HepG2 (cell line): ENCODE data around the gene BAHCC1. TPM values are rescaled to one million over a fixed set of nuclear protein-coding genes. Genes with fewer than 3 reads are reported as not detected.

Experiments used
- ARID2 ChIP-seq: sonication (generic); formaldehyde crosslinking; IDR thresholded peaks from 2 replicates; pipeline ENCODE4 v1.8.1; 2022; ENCODE audit warnings: mild to moderate bottlenecking, missing genetic modification reagents, borderline replicate concordance
- ATF7-NPFF ChIP-seq: sonication (generic); formaldehyde crosslinking; IDR thresholded peaks from 2 replicates; pipeline ENCODE4 v1.8.1; 2023; ENCODE audit warnings: mild to moderate bottlenecking, low read depth, missing genetic modification reagents, moderate library complexity
- BRD4 ChIP-seq: sonication (generic); formaldehyde crosslinking; IDR thresholded peaks from 2 replicates; pipeline ENCODE4 v1.4.0; 2020; ENCODE audit warnings: missing genetic modification reagents
- FOSL2 ChIP-seq: sonication (generic); formaldehyde crosslinking; IDR thresholded peaks from 2 replicates; pipeline ENCODE4 v1.4.0; 2020; ENCODE audit warnings: missing genetic modification reagents
- JUND ChIP-seq: sonication (generic); formaldehyde crosslinking; IDR thresholded peaks from 2 replicates; pipeline ENCODE4 v1.8.0; 2022; ENCODE audit warnings: mild to moderate bottlenecking, missing genetic modification reagents
- MXD4 ChIP-seq: IDR thresholded peaks from 2 replicates; pipeline ENCODE4 v1.6.1; 2016; ENCODE audit warnings: mild to moderate bottlenecking, missing biosample characterization, missing genetic modification reagents
- PRMT3 ChIP-seq: sonication (generic); formaldehyde crosslinking; IDR thresholded peaks from 2 replicates; pipeline ENCODE4 v1.8.1; 2022; ENCODE audit warnings: low read depth, mild to moderate bottlenecking, moderate library complexity, missing genetic modification reagents, borderline replicate concordance
- RNF2 ChIP-seq: fragments of 450-650 bp; conservative IDR thresholded peaks from 2 replicates; pipeline ENCODE4 v1.6.1; 2016; ENCODE audit warnings: low read depth
- TBL1XR1 ChIP-seq: fragments of 150-350 bp; IDR thresholded peaks from 2 replicates; pipeline ENCODE4 v1.6.1; 2014; ENCODE audit warnings: borderline replicate concordance, low read length; ENCODE audit not compliant: partially characterized antibody
- ZBTB4 ChIP-seq: sonication (generic); formaldehyde crosslinking; IDR thresholded peaks from 2 replicates; pipeline ENCODE4 v1.4.0; 2020; ENCODE audit warnings: missing genetic modification reagents, mild to moderate bottlenecking, borderline replicate concordance
- ZBTB42 ChIP-seq: sonication (generic); formaldehyde crosslinking; IDR thresholded peaks from 2 replicates; pipeline ENCODE4 v1.5.0; 2020; ENCODE audit warnings: mild to moderate bottlenecking, missing genetic modification reagents
- ZFP36L2 ChIP-seq: sonication (generic); formaldehyde crosslinking; IDR thresholded peaks from 2 replicates; pipeline ENCODE4 v1.4.0; 2020; ENCODE audit warnings: missing genetic modification reagents
- ZNF563 ChIP-seq: sonication (generic); formaldehyde crosslinking; IDR thresholded peaks from 2 replicates; pipeline ENCODE4 v1.8.0; 2022; ENCODE audit warnings: mild to moderate bottlenecking, moderate library complexity, missing genetic modification reagents
- polyA plus RNA-seq, 8 experiments: library from polyadenylated mRNA; depleted of rRNA in 3 of 8; stranded (reverse) in 7 of 8; unstranded in 1 of 8; fragments of >200 nt; fragmentation: Illumina TruSeq in 4 of 8; extraction: Trizol in 4 of 8; gene quantifications; 2 replicates each; pipeline versions ENCODE4 v1.2.1 to v1.2.3, GENCODE V29; 2011 to 2016; ENCODE audit warnings: low read depth in 4 of 8, missing spikeins in 1 of 8, mixed read lengths in 1 of 8; ENCODE audit not compliant: insufficient read depth in 1 of 8
- total RNA-seq, 5 experiments: library from RNA; depleted of rRNA; stranded (reverse); fragments of >200 nt; fragmentation: Illumina TruSeq; extraction: Trizol; gene quantifications; 2 replicates each; pipeline ENCODE4 v1.2.3, GENCODE V29; 2016; ENCODE audit warnings: low read depth in 1 of 5
- TF ChIP-seq, protein P1 (sequence below): sonication (generic); formaldehyde crosslinking; IDR thresholded peaks from one replicate; pipeline ENCODE4 v1.5.1; 2020; ENCODE audit warnings: mild to moderate bottlenecking, missing genetic modification reagents; ENCODE audit errors: not compliant biosample characterization
- TF ChIP-seq, protein P2 (sequence below): sonication (generic); formaldehyde crosslinking; IDR thresholded peaks from 2 replicates; pipeline ENCODE4 v1.8.0; 2022; ENCODE audit warnings: missing genetic modification reagents, low read depth, mild to moderate bottlenecking, borderline replicate concordance
- TF ChIP-seq, protein P3 (sequence below): sonication (generic); formaldehyde crosslinking; IDR thresholded peaks from 2 replicates; pipeline ENCODE4 v1.4.0; 2020; ENCODE audit warnings: mild to moderate bottlenecking, low read depth, missing genetic modification reagents

Gene BAHCC1
- total and polyA plus RNA-seq, 2 of the 13 experiments (the other 11 are each of a cell fraction or from before 2014, with no cell fraction given), result 1.4 to 1.7 TPM

GRCh38 chr17:81346908-81347349 lies 48.3 kb upstream of the BAHCC1 start (continued):
- TF ChIP-seq, protein P1, sequence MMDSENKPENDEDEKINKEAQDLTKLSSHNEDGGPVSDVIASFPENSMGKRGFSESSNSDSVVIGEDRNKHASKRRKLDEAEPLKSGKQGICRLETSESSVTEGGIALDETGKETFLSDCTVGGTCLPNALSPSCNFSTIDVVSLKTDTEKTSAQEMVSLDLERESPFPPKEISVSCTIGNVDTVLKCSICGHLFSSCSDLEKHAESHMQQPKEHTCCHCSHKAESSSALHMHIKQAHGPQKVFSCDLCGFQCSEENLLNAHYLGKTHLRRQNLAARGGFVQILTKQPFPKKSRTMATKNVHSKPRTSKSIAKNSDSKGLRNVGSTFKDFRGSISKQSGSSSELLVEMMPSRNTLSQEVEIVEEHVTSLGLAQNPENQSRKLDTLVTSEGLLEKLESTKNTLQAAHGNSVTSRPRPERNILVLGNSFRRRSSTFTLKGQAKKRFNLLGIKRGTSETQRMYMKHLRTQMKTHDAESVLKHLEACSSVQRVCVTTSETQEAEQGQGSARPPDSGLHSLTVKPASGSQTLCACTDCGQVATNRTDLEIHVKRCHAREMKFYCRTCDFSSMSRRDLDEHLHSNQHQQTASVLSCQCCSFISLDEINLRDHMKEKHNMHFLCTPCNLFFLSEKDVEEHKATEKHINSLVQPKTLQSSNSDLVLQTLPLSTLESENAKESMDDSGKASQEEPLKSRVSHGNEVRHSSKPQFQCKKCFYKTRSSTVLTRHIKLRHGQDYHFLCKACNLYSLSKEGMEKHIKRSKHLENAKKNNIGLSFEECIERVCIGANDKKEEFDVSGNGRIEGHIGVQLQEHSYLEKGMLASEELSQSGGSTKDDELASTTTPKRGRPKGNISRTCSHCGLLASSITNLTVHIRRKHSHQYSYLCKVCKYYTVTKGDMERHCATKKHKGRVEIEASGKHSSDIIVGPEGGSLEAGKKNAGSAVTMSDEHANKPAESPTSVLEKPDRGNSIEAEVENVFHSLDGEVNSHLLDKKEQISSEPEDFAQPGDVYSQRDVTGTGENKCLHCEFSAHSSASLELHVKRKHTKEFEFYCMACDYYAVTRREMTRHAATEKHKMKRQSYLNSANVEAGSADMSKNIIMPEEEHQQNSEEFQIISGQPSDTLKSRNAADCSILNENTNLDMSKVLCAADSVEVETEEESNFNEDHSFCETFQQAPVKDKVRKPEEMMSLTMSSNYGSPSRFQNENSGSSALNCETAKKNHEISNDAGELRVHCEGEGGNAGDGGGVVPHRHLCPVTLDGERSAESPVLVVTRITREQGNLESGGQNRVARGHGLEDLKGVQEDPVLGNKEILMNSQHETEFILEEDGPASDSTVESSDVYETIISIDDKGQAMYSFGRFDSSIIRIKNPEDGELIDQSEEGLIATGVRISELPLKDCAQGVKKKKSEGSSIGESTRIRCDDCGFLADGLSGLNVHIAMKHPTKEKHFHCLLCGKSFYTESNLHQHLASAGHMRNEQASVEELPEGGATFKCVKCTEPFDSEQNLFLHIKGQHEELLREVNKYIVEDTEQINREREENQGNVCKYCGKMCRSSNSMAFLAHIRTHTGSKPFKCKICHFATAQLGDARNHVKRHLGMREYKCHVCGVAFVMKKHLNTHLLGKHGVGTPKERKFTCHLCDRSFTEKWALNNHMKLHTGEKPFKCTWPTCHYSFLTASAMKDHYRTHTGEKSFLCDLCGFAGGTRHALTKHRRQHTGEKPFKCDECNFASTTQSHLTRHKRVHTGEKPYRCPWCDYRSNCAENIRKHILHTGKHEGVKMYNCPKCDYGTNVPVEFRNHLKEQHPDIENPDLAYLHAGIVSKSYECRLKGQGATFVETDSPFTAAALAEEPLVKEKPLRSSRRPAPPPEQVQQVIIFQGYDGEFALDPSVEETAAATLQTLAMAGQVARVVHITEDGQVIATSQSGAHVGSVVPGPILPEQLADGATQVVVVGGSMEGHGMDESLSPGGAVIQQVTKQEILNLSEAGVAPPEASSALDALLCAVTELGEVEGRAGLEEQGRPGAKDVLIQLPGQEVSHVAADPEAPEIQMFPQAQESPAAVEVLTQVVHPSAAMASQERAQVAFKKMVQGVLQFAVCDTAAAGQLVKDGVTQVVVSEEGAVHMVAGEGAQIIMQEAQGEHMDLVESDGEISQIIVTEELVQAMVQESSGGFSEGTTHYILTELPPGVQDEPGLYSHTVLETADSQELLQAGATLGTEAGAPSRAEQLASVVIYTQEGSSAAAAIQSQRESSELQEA (CRISPR knock-in tag), result peak; percentile 19
- TF ChIP-seq MXD4 (no peak), ATF7-NPFF (CRISPR knock-in tag) (no peak), ZBTB4 (CRISPR knock-in tag) (no peak), JUND (CRISPR knock-in tag) (no peak), TBL1XR1 (no peak), RNF2 (no peak), ARID2 (0 out of 2 replicates have a peak, but pooled peaks have one; percentile 44), ZNF563 (CRISPR knock-in tag) (0 out of 2 replicates have a peak, but pooled peaks have one; percentile 23), PRMT3 (CRISPR knock-in tag) (no peak), ZBTB42 (CRISPR knock-in tag) (no peak), FOSL2 (CRISPR knock-in tag) (no peak), BRD4 (no peak), ZFP36L2 (CRISPR knock-in tag) (no peak)
- TF ChIP-seq, protein P2, sequence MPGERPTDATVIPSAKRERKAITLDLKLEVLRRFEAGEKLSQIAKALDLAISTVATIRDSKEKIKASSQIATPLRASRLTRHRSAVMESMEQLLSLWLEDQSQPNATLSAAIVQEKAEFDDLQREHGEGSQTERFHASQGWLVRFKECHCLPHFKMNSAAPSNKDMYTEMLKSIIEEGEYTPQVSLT (CRISPR knock-in tag), result no peak
- TF ChIP-seq, protein P3, sequence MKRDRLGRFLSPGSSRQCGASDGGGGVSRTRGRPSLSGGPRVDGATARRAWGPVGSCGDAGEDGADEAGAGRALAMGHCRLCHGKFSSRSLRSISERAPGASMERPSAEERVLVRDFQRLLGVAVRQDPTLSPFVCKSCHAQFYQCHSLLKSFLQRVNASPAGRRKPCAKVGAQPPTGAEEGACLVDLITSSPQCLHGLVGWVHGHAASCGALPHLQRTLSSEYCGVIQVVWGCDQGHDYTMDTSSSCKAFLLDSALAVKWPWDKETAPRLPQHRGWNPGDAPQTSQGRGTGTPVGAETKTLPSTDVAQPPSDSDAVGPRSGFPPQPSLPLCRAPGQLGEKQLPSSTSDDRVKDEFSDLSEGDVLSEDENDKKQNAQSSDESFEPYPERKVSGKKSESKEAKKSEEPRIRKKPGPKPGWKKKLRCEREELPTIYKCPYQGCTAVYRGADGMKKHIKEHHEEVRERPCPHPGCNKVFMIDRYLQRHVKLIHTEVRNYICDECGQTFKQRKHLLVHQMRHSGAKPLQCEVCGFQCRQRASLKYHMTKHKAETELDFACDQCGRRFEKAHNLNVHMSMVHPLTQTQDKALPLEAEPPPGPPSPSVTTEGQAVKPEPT (CRISPR knock-in tag), result no peak
